ENCODE measurements around the gene MOB3C.

Gene MOB3C

GRCh38 chr1:46646844-46647243 is 30.2 kb upstream of the MOB3C start:
- Histone ChIP-seq H3K4me3 (no peak overlapping the region), H3K27ac (no peak overlapping the region)
- DNase-seq (ENCODE audit: low spot score) = no peak
- TF ChIP-seq CTCF (IDR thresholded peaks at IDR 0.05) = no peak

GRCh38 chr1:46646331-46646730 is 29.7 kb upstream of the MOB3C start:
- DNase-seq (ENCODE audit: low spot score) = no peak
- no peak for TF ChIP-seq CTCF (IDR thresholded peaks at IDR 0.05)
- Histone ChIP-seq H3K4me3 (no peak overlapping the region), H3K27ac (no peak overlapping the region)

GRCh38 chr1:46645815-46646214 is 29.2 kb upstream of the MOB3C start:
- no peak for DNase-seq (ENCODE audit: low spot score)
- Histone ChIP-seq H3K27ac (no peak overlapping the region), H3K4me3 (no peak overlapping the region)
- no peak for TF ChIP-seq CTCF (IDR thresholded peaks at IDR 0.05)

GRCh38 chr1:46643368-46643775 is 26.8 kb upstream of the MOB3C start:
- no peak for TF ChIP-seq CTCF (IDR thresholded peaks at IDR 0.05)
- Histone ChIP-seq H3K27ac (peak overlapping the region in 1 of 2 donors; percentile 56), H3K4me3 (no peak overlapping the region)
- DNase-seq (ENCODE audit: low spot score) = no peak

GRCh38 chr1:46642115-46642680 is 25.6 kb upstream of the MOB3C start:
- no peak for TF ChIP-seq CTCF (IDR thresholded peaks at IDR 0.05)
- H3K27ac ChIP-seq = peak overlapping the region in 1 of 2 donors; percentile 56
- no peak overlapping the region for H3K4me3 ChIP-seq
- no peak for DNase-seq (ENCODE audit: low spot score)

GRCh38 chr1:46639547-46639946 is 22.9 kb upstream of the MOB3C start:
- TF ChIP-seq CTCF (IDR thresholded peaks at IDR 0.05) = no peak
- Histone ChIP-seq H3K4me3 (no peak overlapping the region), H3K27ac (no peak overlapping the region)
- no peak for DNase-seq (ENCODE audit: low spot score)

GRCh38 chr1:46638921-46639320 is 22.3 kb upstream of the MOB3C start:
- no peak for DNase-seq (ENCODE audit: low spot score)

More at GRCh38 chr1:46638921-46639320, 22.3 kb upstream of the MOB3C start:
- Histone ChIP-seq H3K4me3 (no peak overlapping the region), H3K27ac (peak overlapping the region in 1 of 2 donors; percentile 36)
- TF ChIP-seq CTCF (IDR thresholded peaks at IDR 0.05) = no peak
